Left cardiac atrium (tissue), 4 donors: Measurements from ENCODE around the gene FGD4. TPM values are rescaled to one million over a fixed set of nuclear protein-coding genes. Genes with fewer than 3 reads are reported as not detected.

ENCODE experiments used
- ATAC-seq, 2 donors: fragments of 200-7000 bp; cut with Tn5 transposase; one replicate each; pipeline ENCODE4 v1.9.1; 2020; ENCODE audit warnings: mild to moderate bottlenecking in 2 of 2, moderate library complexity in 2 of 2
- DNase-seq: peaks from one replicate; pipeline ENCODE4 v3.0.0-alpha.2; 2020
- intact Hi-C, 2 donors: fragments of 100-400 bp; cut with DNase I; formaldehyde crosslinking; loops; one replicate each; pipeline versions ENCODE4 v1.14.1 to v1.15.1; 2022 to 2023
- total RNA-seq, 2 donors: library from RNA; stranded (reverse); fragmentation: NEBNext Ultra II Directional; extraction: Animal tissue kit (Norgen Biotek cat#: 25700); gene quantifications; one replicate each; pipeline ENCODE4 v1.2.1, GENCODE V29; 2021
- donor health status: DM: no; HTN: yes; CAD: no.
- donor health status: DM: no; HTN: yes; CAD: no; lungs with severe emphysema.
- donor health status: DM: yes; HTN: yes; CAD: no.
- donor health status: Dilated cardiomyopathy.

Gene FGD4
- total RNA-seq, 2 donors from 2014 or later = 15.9 to 16.0 TPM

GRCh38 chr12:32567296-32567674 lies 167.9 kb downstream of the FGD4 start:
- intact Hi-C loops = no loop called here
- ATAC-seq = peak; percentile 56 to 73
- DNase-seq = no peak

GRCh38 chr12:32568228-32568627 lies 168.9 kb downstream of the FGD4 start:
- DNase-seq (no peak), ATAC-seq (peak in 1 of 2 donors; percentile 85)
- intact Hi-C loops = no loop called here

GRCh38 chr12:32569259-32569658 lies 169.9 kb downstream of the FGD4 start:
- ATAC-seq = no peak
- intact Hi-C loops = no loop called here

GRCh38 chr12:32574585-32574984 lies 175.2 kb downstream of the FGD4 start:
- intact Hi-C loops = no loop called here
- ATAC-seq = no peak
- no peak for DNase-seq

More at GRCh38 chr12:32569259-32569658, 169.9 kb downstream of the FGD4 start:
- DNase-seq = no peak

- no peak for ATAC-seq
- intact Hi-C loops = no loop called here
- DNase-seq = no peak
These were observed 178.0 kb downstream of the FGD4 start for GRCh38 chr12:32577328-32577727.

- DNase-seq (no peak), ATAC-seq (no peak)
- intact Hi-C loops = no loop called here
These were observed 184.2 kb downstream of the FGD4 start for GRCh38 chr12:32583534-32583933.

- intact Hi-C loops = no loop called here
- no peak for DNase-seq
These were observed 186.3 kb downstream of the FGD4 start for GRCh38 chr12:32585680-32586079.

GRCh38 chr12:32586390-32586789 lies 187.0 kb downstream of the FGD4 start:
- intact Hi-C loops = no loop called here
- DNase-seq = no peak
- ATAC-seq = no peak

More at GRCh38 chr12:32585680-32586079, 186.3 kb downstream of the FGD4 start:
- no peak for ATAC-seq

- no peak for DNase-seq
- peak in 1 of 2 donors; percentile 19 for ATAC-seq
- intact Hi-C loops = no loop called here
These were observed 188.5 kb downstream of the FGD4 start for GRCh38 chr12:32587581-32588495.

- intact Hi-C loops = no loop called here
- no peak for DNase-seq
- ATAC-seq = no peak
These were observed 189.2 kb downstream of the FGD4 start for GRCh38 chr12:32588604-32589003.

GRCh38 chr12:32589165-32589865 lies 190.0 kb downstream of the FGD4 start:
- ATAC-seq (peak in 1 of 2 donors; percentile 19), DNase-seq (no peak)
- intact Hi-C loops = no loop called here

GRCh38 chr12:32595251-32595650 lies 195.9 kb downstream of the FGD4 start:
- intact Hi-C loops = no loop called here
- ATAC-seq = no peak
- DNase-seq = no peak

GRCh38 chr12:32596030-32596429 lies 196.7 kb downstream of the FGD4 start:
- DNase-seq = no peak
- no peak for ATAC-seq
- intact Hi-C loops = no loop called here

GRCh38 chr12:32598688-32599087 lies 199.3 kb downstream of the FGD4 start:
- no peak for ATAC-seq
- DNase-seq = no peak
- intact Hi-C loops = no loop called here

GRCh38 chr12:32600681-32601080 lies 201.3 kb downstream of the FGD4 start:
- DNase-seq = no peak
- intact Hi-C loops = no loop called here
- ATAC-seq = no peak

- no peak for ATAC-seq
- intact Hi-C loops = no loop called here
- DNase-seq = no peak
These were observed 203.7 kb downstream of the FGD4 start for GRCh38 chr12:32603071-32603470.

- peak in 1 of 2 donors; percentile 11 for ATAC-seq
- no peak for DNase-seq
- intact Hi-C loops = no loop called here
These were observed 204.5 kb downstream of the FGD4 start for GRCh38 chr12:32603858-32604257.

GRCh38 chr12:32604565-32604964 lies 205.2 kb downstream of the FGD4 start:
- DNase-seq = no peak
- ATAC-seq = no peak
- intact Hi-C loops = no loop called here

- intact Hi-C loops = no loop called here
- ATAC-seq = no peak
- DNase-seq = no peak
These were observed 206.2 kb downstream of the FGD4 start for GRCh38 chr12:32605326-32606095.

- DNase-seq (no peak), ATAC-seq (no peak)
- intact Hi-C loops = no loop called here
These were observed 207.1 kb downstream of the FGD4 start for GRCh38 chr12:32606443-32606842.
